Thyroid gland (tissue), 4 donors: Measurements from ENCODE around the gene ANXA2R.

ENCODE experiments used
- CTCF ChIP-seq, 6 experiments: fragments of 200-600 bp in 3 of 6; fragments of 450-650 bp in 3 of 6; sonication (generic) in 3 of 6; IDR thresholded peaks; one replicate each; pipeline ENCODE4 v1.5.1; 2016 to 2019; ENCODE audit warnings: antibody characterized with exemption in 6 of 6, mild to moderate bottlenecking in 2 of 6, inconsistent platforms in 1 of 6, moderate library complexity in 1 of 6
- POLR2A ChIP-seq, 2 donors: fragments of 450-650 bp; IDR thresholded peaks; one replicate each; pipeline ENCODE4 v1.6.1; 2017; ENCODE audit warnings: antibody characterized with exemption in 2 of 2, mild to moderate bottlenecking in 2 of 2, moderate library complexity in 1 of 2

- TF ChIP-seq CTCF (IDR thresholded peaks at IDR 0.05) (no peak), POLR2A (IDR thresholded peaks at IDR 0.05) (no peak)
These were observed 11.6 kb upstream of the ANXA2R start for GRCh38 chr5:43051684-43052083.
